Measurements from ENCODE around the gene SUMO2.

DNA sequence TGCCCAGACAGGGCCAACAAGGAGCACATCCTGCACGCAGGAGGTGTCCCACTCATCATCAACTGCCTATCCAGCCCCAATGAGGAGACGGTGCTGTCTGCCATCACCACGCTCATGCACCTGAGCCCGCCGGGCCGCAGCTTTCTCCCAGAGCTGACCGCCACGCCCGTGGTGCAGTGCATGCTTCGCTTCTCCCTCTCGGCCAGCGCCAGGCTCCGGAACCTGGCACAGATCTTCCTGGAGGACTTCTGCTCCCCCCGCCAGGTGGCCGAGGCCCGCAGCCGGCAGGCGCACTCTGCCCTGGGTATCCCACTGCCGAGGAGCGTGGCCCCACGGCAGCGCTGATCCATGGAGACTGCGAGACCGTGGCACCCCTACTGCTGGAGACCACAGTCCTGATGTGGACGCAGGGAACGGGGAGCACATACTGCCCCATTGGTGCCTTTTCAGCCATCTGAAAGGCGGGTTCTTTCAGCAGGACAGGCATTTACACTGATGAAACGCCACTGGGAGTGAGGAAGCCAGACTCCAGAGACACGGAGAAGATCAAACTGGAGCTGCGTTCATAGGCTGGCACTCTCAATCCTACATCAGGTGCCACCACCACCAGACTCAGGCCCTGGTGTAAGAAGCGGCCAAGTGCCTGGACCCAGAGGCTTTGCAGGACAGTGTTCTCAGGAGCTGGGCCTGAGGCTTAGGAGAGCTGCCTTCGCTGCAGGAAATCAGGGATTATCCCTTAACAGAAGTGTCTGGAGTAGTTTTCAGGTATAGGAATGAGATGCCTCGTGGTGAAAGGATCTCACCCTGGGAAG lies 53.9 kb downstream of the SUMO2 start:
- TF ChIP-seq SOX15 (CRISPR knock-in tag; IDR thresholded peaks at IDR 0.05) = no peak
- TF ChIP-seq MAX (CRISPR knock-in tag; IDR thresholded peaks at IDR 0.05) = no peak
- TF ChIP-seq NFE2L1 (CRISPR knock-in tag; IDR thresholded peaks at IDR 0.05) = no peak
- no peak for TF ChIP-seq TEAD4 (CRISPR knock-in tag; IDR thresholded peaks at IDR 0.05)
- TF ChIP-seq CTCF (IDR thresholded peaks at IDR 0.05) = no peak
- no peak for TF ChIP-seq ZNF138 (CRISPR knock-in tag; conservative IDR thresholded peaks at IDR 0.05)
- no peak for TF ChIP-seq ZNF416 (CRISPR knock-in tag; IDR thresholded peaks at IDR 0.05)
- TF ChIP-seq ESRRA (CRISPR knock-in tag; IDR thresholded peaks at IDR 0.05; ENCODE audit: borderline replicate concordance) = no peak
- TF ChIP-seq ZBTB21 (CRISPR knock-in tag; IDR thresholded peaks at IDR 0.05; ENCODE audit: borderline replicate concordance) = no peak
- no peak for TF ChIP-seq NFYB (CRISPR knock-in tag; conservative IDR thresholded peaks at IDR 0.05; ENCODE audit: low read depth)
- TF ChIP-seq, protein P1, sequence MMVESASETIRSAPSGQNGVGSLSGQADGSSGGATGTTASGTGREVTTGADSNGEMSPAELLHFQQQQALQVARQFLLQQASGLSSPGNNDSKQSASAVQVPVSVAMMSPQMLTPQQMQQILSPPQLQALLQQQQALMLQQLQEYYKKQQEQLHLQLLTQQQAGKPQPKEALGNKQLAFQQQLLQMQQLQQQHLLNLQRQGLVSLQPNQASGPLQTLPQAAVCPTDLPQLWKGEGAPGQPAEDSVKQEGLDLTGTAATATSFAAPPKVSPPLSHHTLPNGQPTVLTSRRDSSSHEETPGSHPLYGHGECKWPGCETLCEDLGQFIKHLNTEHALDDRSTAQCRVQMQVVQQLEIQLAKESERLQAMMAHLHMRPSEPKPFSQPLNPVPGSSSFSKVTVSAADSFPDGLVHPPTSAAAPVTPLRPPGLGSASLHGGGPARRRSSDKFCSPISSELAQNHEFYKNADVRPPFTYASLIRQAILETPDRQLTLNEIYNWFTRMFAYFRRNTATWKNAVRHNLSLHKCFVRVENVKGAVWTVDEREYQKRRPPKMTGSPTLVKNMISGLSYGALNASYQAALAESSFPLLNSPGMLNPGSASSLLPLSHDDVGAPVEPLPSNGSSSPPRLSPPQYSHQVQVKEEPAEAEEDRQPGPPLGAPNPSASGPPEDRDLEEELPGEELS (CRISPR knock-in tag; IDR thresholded peaks at IDR 0.05) = no peak
- no peak for TF ChIP-seq FOXJ3 (CRISPR knock-in tag; IDR thresholded peaks at IDR 0.05; ENCODE audit: borderline replicate concordance)
- TF ChIP-seq, protein P2, sequence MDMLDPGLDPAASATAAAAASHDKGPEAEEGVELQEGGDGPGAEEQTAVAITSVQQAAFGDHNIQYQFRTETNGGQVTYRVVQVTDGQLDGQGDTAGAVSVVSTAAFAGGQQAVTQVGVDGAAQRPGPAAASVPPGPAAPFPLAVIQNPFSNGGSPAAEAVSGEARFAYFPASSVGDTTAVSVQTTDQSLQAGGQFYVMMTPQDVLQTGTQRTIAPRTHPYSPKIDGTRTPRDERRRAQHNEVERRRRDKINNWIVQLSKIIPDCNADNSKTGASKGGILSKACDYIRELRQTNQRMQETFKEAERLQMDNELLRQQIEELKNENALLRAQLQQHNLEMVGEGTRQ (CRISPR knock-in tag; IDR thresholded peaks at IDR 0.05) = no peak
- TF ChIP-seq ATF3 (CRISPR knock-in tag; conservative IDR thresholded peaks at IDR 0.05) = no peak
